ENCODE data around the gene COPG1.
"Not testable (repeated sequence)": the region's sequence is repeated elsewhere in the genome, so short reads cannot be mapped to it uniquely, and the experiment has no call there.

COPG1 gene

GRCh38 chr3:129249284-129250065 lies at the start of gene COPG1:
Gene COPG1 (plus strand): TSS chr3:129249606. CDS start chr3:129249710, 104 bp downstream.
- peak; percentile 92 for DNase-seq

- no peak for DNase-seq
These were observed 44.9 kb upstream of the COPG1 start for GRCh38 chr3:129204473-129204872.

GRCh38 chr3:129205109-129205832 lies 44.1 kb upstream of the COPG1 start:
- DNase-seq, result no peak

- DNase-seq, result no peak
These were observed 41.9 kb upstream of the COPG1 start for GRCh38 chr3:129207479-129207878.

- DNase-seq, result no peak
These were observed 38.1 kb upstream of the COPG1 start for GRCh38 chr3:129211345-129211744.

GRCh38 chr3:129211772-129212171 lies 37.6 kb upstream of the COPG1 start:
- no peak for DNase-seq

GRCh38 chr3:129213238-129213637 lies 36.2 kb upstream of the COPG1 start:
- DNase-seq, result no peak

- no peak for DNase-seq
These were observed 30.7 kb upstream of the COPG1 start for GRCh38 chr3:129218742-129219141.

GRCh38 chr3:129224387-129224786 lies 25.0 kb upstream of the COPG1 start:
- DNase-seq, result not testable (repeated sequence)

GRCh38 chr3:129224984-129225393 lies 24.4 kb upstream of the COPG1 start:
- DNase-seq, result peak; percentile 5

- no peak for DNase-seq
These were observed 23.0 kb upstream of the COPG1 start for GRCh38 chr3:129226374-129226773.

- no peak for DNase-seq
These were observed 20.4 kb upstream of the COPG1 start for GRCh38 chr3:129228891-129229585.

- DNase-seq, result peak; percentile 20
These were observed 18.9 kb upstream of the COPG1 start for GRCh38 chr3:129230311-129231019.

GRCh38 chr3:129231331-129232119 lies 17.9 kb upstream of the COPG1 start:
- DNase-seq, result no peak

GRCh38 chr3:129233538-129233937 lies 15.9 kb upstream of the COPG1 start:
- DNase-seq, result peak; percentile 37

GRCh38 chr3:129234441-129234840 lies 15.0 kb upstream of the COPG1 start:
- DNase-seq, result no peak

- DNase-seq, result no peak
These were observed 14.0 kb upstream of the COPG1 start for GRCh38 chr3:129235344-129235917.

- peak; percentile 41 for DNase-seq
These were observed 10.3 kb upstream of the COPG1 start for GRCh38 chr3:129238945-129239705.

- no peak for DNase-seq
These were observed 9.4 kb upstream of the COPG1 start for GRCh38 chr3:129239991-129240390.

GRCh38 chr3:129240436-129240835 lies 9.0 kb upstream of the COPG1 start:
- no peak for DNase-seq

GRCh38 chr3:129245141-129245540 lies 4.3 kb upstream of the COPG1 start:
- no peak for DNase-seq
